Vagina (tissue), 2 donors: ENCODE data around the gene EFHC1. TPM values are rescaled to one million over a fixed set of nuclear protein-coding genes. Genes with fewer than 3 reads are reported as not detected.

Source experiments
- DNase-seq, 2 donors: peaks; one replicate each; pipeline ENCODE4 v3.0.0-alpha.2; 2017; ENCODE audit errors: extremely low spot score in 2 of 2
- H3K27ac ChIP-seq: fragments of 200-600 bp; sonication (generic); one replicate; pipeline ENCODE4 v1.5.1; 2019
- H3K27me3 ChIP-seq: fragments of 200-600 bp; sonication (generic); one replicate; pipeline ENCODE4 v1.5.1; 2019
- H3K36me3 ChIP-seq, 2 donors: fragments of 200-600 bp; sonication (generic); one replicate each; pipeline ENCODE4 v1.5.1; 2017 to 2019
- H3K4me1 ChIP-seq: fragments of 200-600 bp; sonication (generic); one replicate; pipeline ENCODE4 v1.5.1; 2019
- H3K4me3 ChIP-seq, 2 donors: fragments of 200-600 bp; sonication (generic); 1 replicate in 1 of 2; 2 replicates in 1 of 2; pipeline ENCODE4 v1.5.1; 2016 to 2019
- H3K9me3 ChIP-seq: fragments of 200-600 bp; sonication (generic); one replicate; pipeline ENCODE4 v1.5.1; 2019
- CTCF ChIP-seq, 3 experiments: fragments of 450-650 bp in 2 of 3; fragments of 200-600 bp in 1 of 3; sonication (generic) in 1 of 3; IDR thresholded peaks; one replicate each; pipeline ENCODE4 v1.5.1; 2017 to 2019; ENCODE audit warnings: antibody characterized with exemption in 3 of 3, mild to moderate bottlenecking in 2 of 3, moderate library complexity in 2 of 3
- POLR2A ChIP-seq, 2 donors: fragments of 450-650 bp; IDR thresholded peaks; one replicate each; pipeline ENCODE4 v1.6.1; 2017; ENCODE audit warnings: antibody characterized with exemption in 2 of 2, mild to moderate bottlenecking in 2 of 2, moderate library complexity in 2 of 2
- POLR2AphosphoS5 ChIP-seq, 2 donors: sonication (generic); formaldehyde crosslinking; IDR thresholded peaks; one replicate each; pipeline ENCODE4 v1.9.0; 2017; ENCODE audit warnings: antibody characterized with exemption in 2 of 2, mild to moderate bottlenecking in 2 of 2, low read depth in 1 of 2; ENCODE audit not compliant: insufficient read depth in 1 of 2
- intact Hi-C: fragments of 100-400 bp; cut with DNase I; formaldehyde crosslinking; loops from one replicate; pipeline ENCODE4 v1.15.1; 2023
- total RNA-seq: library from RNA; depleted of rRNA; stranded (reverse); fragments of >200 nt; gene quantifications from one replicate; pipeline ENCODE4 v1.2.3, GENCODE V29; 2016

The EFHC1 gene
- total RNA-seq, 1 donor from 2014 or later: 27.0 TPM

- TF ChIP-seq CTCF (IDR thresholded peaks at IDR 0.05) (no peak), POLR2A (IDR thresholded peaks at IDR 0.05) (no peak), POLR2AphosphoS5 (IDR thresholded peaks at IDR 0.05; ENCODE audit: insufficient read depth in 1 of 2, low read depth in 1 of 2) (no peak)
- Histone ChIP-seq H3K9me3 (no peaks in the 10 kb centered on the region), H3K4me3 (peak overlapping the region in 1 of 2 donors; percentile 5), H3K27ac (peak overlapping the region; percentile 14), H3K27me3 (no peaks in the 10 kb centered on the region), H3K4me1 (peaks cover 24% of the 10 kb centered on the region), H3K36me3 (no peaks in the 10 kb centered on the region)
- intact Hi-C loops: loop anchor here (10.0 kb wide), 1 partner anchor 105 kb away; the partner anchor contains the start of gene MCM3
- DNase-seq: no peak
These were observed 30.3 kb upstream of the EFHC1 start for GRCh38 chr6:52389626-52390360.

GRCh38 chr6:52390361-52390727 is 29.8 kb upstream of the EFHC1 start:
- peak overlapping the region; percentile 14 for H3K27ac ChIP-seq
- no peaks in the 10 kb centered on the region for H3K9me3 ChIP-seq
- DNase-seq: no peak
- H3K4me1 ChIP-seq: peaks cover 24% of the 10 kb centered on the region
- TF ChIP-seq CTCF (IDR thresholded peaks at IDR 0.05): no peak
- TF ChIP-seq POLR2AphosphoS5 (IDR thresholded peaks at IDR 0.05; ENCODE audit: insufficient read depth in 1 of 2, low read depth in 1 of 2): peak in 1 of 2 donors; percentile 47
- no peaks in the 10 kb centered on the region for H3K36me3 ChIP-seq
- H3K27me3 ChIP-seq: no peaks in the 10 kb centered on the region
- intact Hi-C loops: no loop called here
- peak overlapping the region in 1 of 2 donors; percentile 5 for H3K4me3 ChIP-seq

GRCh38 chr6:52391599-52391998 is 28.5 kb upstream of the EFHC1 start:
- intact Hi-C loops: no loop called here

GRCh38 chr6:52392944-52393343 is 27.2 kb upstream of the EFHC1 start:
- DNase-seq: no peak
- intact Hi-C loops: no loop called here
- Histone ChIP-seq H3K4me3 (no peak overlapping the region), H3K36me3 (no peaks in the 10 kb centered on the region), H3K4me1 (peaks cover 24% of the 10 kb centered on the region), H3K27ac (no peak overlapping the region), H3K9me3 (no peaks in the 10 kb centered on the region), H3K27me3 (no peaks in the 10 kb centered on the region)
- TF ChIP-seq CTCF (IDR thresholded peaks at IDR 0.05): no peak
- TF ChIP-seq POLR2A (IDR thresholded peaks at IDR 0.05): no peak
- no peak for TF ChIP-seq POLR2AphosphoS5 (IDR thresholded peaks at IDR 0.05; ENCODE audit: insufficient read depth in 1 of 2, low read depth in 1 of 2)

More at GRCh38 chr6:52391599-52391998, 28.5 kb upstream of the EFHC1 start:
- H3K27me3 ChIP-seq: no peaks in the 10 kb centered on the region
- no peak for DNase-seq
- H3K36me3 ChIP-seq: no peaks in the 10 kb centered on the region
- H3K27ac ChIP-seq: no peak overlapping the region
- TF ChIP-seq POLR2A (IDR thresholded peaks at IDR 0.05) (no peak), CTCF (IDR thresholded peaks at IDR 0.05) (no peak), POLR2AphosphoS5 (IDR thresholded peaks at IDR 0.05; ENCODE audit: insufficient read depth in 1 of 2, low read depth in 1 of 2) (no peak)
- H3K4me3 ChIP-seq: no peak overlapping the region
- H3K9me3 ChIP-seq: no peaks in the 10 kb centered on the region
- H3K4me1 ChIP-seq: peaks cover 24% of the 10 kb centered on the region

GRCh38 chr6:52393780-52394179 is 26.4 kb upstream of the EFHC1 start:
- H3K9me3 ChIP-seq: no peaks in the 10 kb centered on the region
- no peaks in the 10 kb centered on the region for H3K36me3 ChIP-seq
- DNase-seq: no peak
- no peak overlapping the region for H3K27ac ChIP-seq
- no peaks in the 10 kb centered on the region for H3K27me3 ChIP-seq
- H3K4me1 ChIP-seq: peaks cover 16% of the 10 kb centered on the region
- no peak for TF ChIP-seq POLR2A (IDR thresholded peaks at IDR 0.05)
- no peak for TF ChIP-seq POLR2AphosphoS5 (IDR thresholded peaks at IDR 0.05; ENCODE audit: insufficient read depth in 1 of 2, low read depth in 1 of 2)
- TF ChIP-seq CTCF (IDR thresholded peaks at IDR 0.05): no peak
- H3K4me3 ChIP-seq: no peak overlapping the region
- intact Hi-C loops: no loop called here
